HG02588 (cell line): Measurements from ENCODE around the gene ALPP.

ENCODE experiments used
- ATAC-seq: cut with Tn5 transposase; IDR thresholded peaks from one replicate; pipeline ENCODE4 v1.9.1; 2021; ENCODE audit warnings: mild to moderate bottlenecking, moderate library complexity; ENCODE audit not compliant: unreplicated experiment

Gene ALPP

GRCh38 chr2:232340171-232340935 lies 38.2 kb upstream of the ALPP start:
- ATAC-seq: no peak

GRCh38 chr2:232341061-232341738 lies 37.4 kb upstream of the ALPP start:
- ATAC-seq: no peak

- ATAC-seq: no peak
These were observed 36.8 kb upstream of the ALPP start for GRCh38 chr2:232341739-232342126.

GRCh38 chr2:232342635-232343565 lies 35.7 kb upstream of the ALPP start:
- no peak for ATAC-seq

GRCh38 chr2:232343821-232344220 lies 34.7 kb upstream of the ALPP start:
- ATAC-seq: no peak

GRCh38 chr2:232345251-232345650 lies 33.3 kb upstream of the ALPP start:
- ATAC-seq: no peak

- ATAC-seq: no peak
These were observed 31.2 kb upstream of the ALPP start for GRCh38 chr2:232347369-232347768.

GRCh38 chr2:232348936-232349335 lies 29.6 kb upstream of the ALPP start:
- no peak for ATAC-seq

- ATAC-seq: no peak
These were observed 29.0 kb upstream of the ALPP start for GRCh38 chr2:232349546-232349945.

GRCh38 chr2:232349946-232350635 lies 28.5 kb upstream of the ALPP start:
- ATAC-seq: no peak

GRCh38 chr2:232350804-232351685 lies 27.5 kb upstream of the ALPP start:
- no peak for ATAC-seq

- no peak for ATAC-seq
These were observed 26.7 kb upstream of the ALPP start for GRCh38 chr2:232351686-232352510.

- no peak for ATAC-seq
These were observed 25.9 kb upstream of the ALPP start for GRCh38 chr2:232352511-232353091.

- no peak for ATAC-seq
These were observed 25.5 kb upstream of the ALPP start for GRCh38 chr2:232353096-232353495.

GRCh38 chr2:232353660-232354059 lies 24.9 kb upstream of the ALPP start:
- no peak for ATAC-seq

GRCh38 chr2:232354069-232354468 lies 24.5 kb upstream of the ALPP start:
- ATAC-seq: no peak

GRCh38 chr2:232361646-232362045 lies 16.9 kb upstream of the ALPP start:
- ATAC-seq: no peak

- no peak for ATAC-seq
These were observed 16.2 kb upstream of the ALPP start for GRCh38 chr2:232362174-232362900.
